Endothelial cell of hepatic sinusoid (primary cell): ENCODE data around the gene EHD4.

Experiments
- in situ Hi-C: cut with HindIII; loops from 2 replicates; pipeline ENCODE4 v1.10.0; 2017; ENCODE audit warnings: low sequenced_read_pairs

The EHD4 gene

GRCh38 chr15:41972253-41973242, at the start of gene EHD4:
Gene EHD4, minus strand, starts transcription at chr15:41972557. Its CDS starts 63 bp downstream, at chr15:41972494.
- in situ Hi-C loops: loop anchor here (5.0 kb wide), 1 partner anchor 80 kb away; the partner anchor contains the start of gene SPTBN5

- in situ Hi-C loops: no loop called here
Measured at GRCh38 chr15:42021593-42021992, 49.2 kb upstream of the EHD4 start.

- in situ Hi-C loops: no loop called here
Measured at GRCh38 chr15:42020713-42021273, 48.4 kb upstream of the EHD4 start, which contains the start of gene PLA2G4E. Gene PLA2G4E, minus strand, starts transcription at chr15:42021042. Its CDS starts 12 bp downstream, at chr15:42021030.

- in situ Hi-C loops: no loop called here
Measured at GRCh38 chr15:42018306-42019224, 46.2 kb upstream of the EHD4 start.

GRCh38 chr15:42016971-42017370, 44.6 kb upstream of the EHD4 start:
- in situ Hi-C loops: no loop called here

GRCh38 chr15:42014406-42014805, 42.0 kb upstream of the EHD4 start:
- in situ Hi-C loops: no loop called here

GRCh38 chr15:42012928-42013482, 40.6 kb upstream of the EHD4 start:
- in situ Hi-C loops: no loop called here

- in situ Hi-C loops: no loop called here
Measured at GRCh38 chr15:42012241-42012640, 39.9 kb upstream of the EHD4 start.

- in situ Hi-C loops: no loop called here
Measured at GRCh38 chr15:42011074-42011473, 38.7 kb upstream of the EHD4 start.

- in situ Hi-C loops: no loop called here
Measured at GRCh38 chr15:42010434-42010833, 38.1 kb upstream of the EHD4 start.

GRCh38 chr15:42009474-42009873, 37.1 kb upstream of the EHD4 start:
- in situ Hi-C loops: loop anchor here (5.0 kb wide), 1 partner anchor 43 kb away; no protein-coding TSS in a partner anchor

- in situ Hi-C loops: loop anchor here (5.0 kb wide), 1 partner anchor 43 kb away; no protein-coding TSS in a partner anchor
Measured at GRCh38 chr15:42009022-42009421, 36.7 kb upstream of the EHD4 start.

GRCh38 chr15:42007386-42007785, 35.0 kb upstream of the EHD4 start:
- in situ Hi-C loops: loop anchor here (5.0 kb wide), 1 partner anchor 45 kb away; no protein-coding TSS in a partner anchor

GRCh38 chr15:42002333-42002732, 30.0 kb upstream of the EHD4 start:
- in situ Hi-C loops: no loop called here

- in situ Hi-C loops: no loop called here
Measured at GRCh38 chr15:42001236-42001635, 28.9 kb upstream of the EHD4 start.

- in situ Hi-C loops: no loop called here
Measured at GRCh38 chr15:41999290-42000285, 27.2 kb upstream of the EHD4 start.

GRCh38 chr15:41997845-41998244, 25.5 kb upstream of the EHD4 start:
- in situ Hi-C loops: no loop called here

- in situ Hi-C loops: no loop called here
Measured at GRCh38 chr15:41996921-41997592, 24.7 kb upstream of the EHD4 start.

GRCh38 chr15:41996376-41996775, 24.0 kb upstream of the EHD4 start:
- in situ Hi-C loops: no loop called here
